GM18498 (cell line): ENCODE results near the gene CENPV.
A peak's percentile ranks its signal among the peaks of the same experiment; 100 is the strongest.

Experiments
- ATAC-seq: cut with Tn5 transposase; IDR thresholded peaks from one replicate; pipeline ENCODE4 v1.9.1; 2021; ENCODE audit warnings: mild to moderate bottlenecking, moderate library complexity; ENCODE audit not compliant: unreplicated experiment

Gene CENPV

GRCh38 chr17:16363749-16364536 is 10.7 kb upstream of the CENPV start:
- peak; percentile 80 for ATAC-seq

GRCh38 chr17:16361874-16362273 is 8.6 kb upstream of the CENPV start:
- no peak for ATAC-seq

- ATAC-seq: no peak
Measured at GRCh38 chr17:16358394-16358793, 5.1 kb upstream of the CENPV start.

GRCh38 chr17:16354585-16354984 is 1.3 kb upstream of the CENPV start:
- ATAC-seq: no peak

GRCh38 chr17:16352667-16353316 is 477 bp downstream of the CENPV start:
- peak; percentile 61 for ATAC-seq

GRCh38 chr17:16352303-16352666 is 984 bp downstream of the CENPV start:
- ATAC-seq: no peak

GRCh38 chr17:16351831-16352230 is 1.4 kb downstream of the CENPV start:
- no peak for ATAC-seq

GRCh38 chr17:16349431-16349830 is 3.8 kb downstream of the CENPV start:
- ATAC-seq: no peak

GRCh38 chr17:16348586-16348985 is 4.7 kb downstream of the CENPV start:
- no peak for ATAC-seq

- ATAC-seq: no peak
Measured at GRCh38 chr17:16346721-16347271, 6.5 kb downstream of the CENPV start.

GRCh38 chr17:16345565-16345964 is 7.7 kb downstream of the CENPV start:
- no peak for ATAC-seq

GRCh38 chr17:16343569-16343968 is 9.7 kb downstream of the CENPV start:
- ATAC-seq: no peak

GRCh38 chr17:16342979-16343378 is 10.3 kb downstream of the CENPV start:
- ATAC-seq: no peak

GRCh38 chr17:16339959-16340358 is 13.3 kb downstream of the CENPV start:
- no peak for ATAC-seq

- ATAC-seq: no peak
Measured at GRCh38 chr17:16339402-16339801, 13.9 kb downstream of the CENPV start.

GRCh38 chr17:16338391-16338790 is 14.9 kb downstream of the CENPV start:
- no peak for ATAC-seq

- ATAC-seq: no peak
Measured at GRCh38 chr17:16329519-16330271, 23.6 kb downstream of the CENPV start.

- ATAC-seq: no peak
Measured at GRCh38 chr17:16328997-16329396, 24.3 kb downstream of the CENPV start.

GRCh38 chr17:16327018-16327417 is 26.3 kb downstream of the CENPV start:
- ATAC-seq: no peak

- ATAC-seq: no peak
Measured at GRCh38 chr17:16325964-16326363, 27.3 kb downstream of the CENPV start.

- no peak for ATAC-seq
Measured at GRCh38 chr17:16322636-16323035, 30.6 kb downstream of the CENPV start.

- ATAC-seq: no peak
Measured at GRCh38 chr17:16319969-16320368, 33.3 kb downstream of the CENPV start.
